DMS53 treated with DMSO at 0.1 percent for 48 hours (cell line): ENCODE results near the gene IQCH.

Source experiments
- DNase-seq: peaks from one replicate; lab custom pipeline; 2025; ENCODE audit not compliant: unreplicated experiment; lab: John Stamatoyannopoulos, UW

The IQCH gene

DNA sequence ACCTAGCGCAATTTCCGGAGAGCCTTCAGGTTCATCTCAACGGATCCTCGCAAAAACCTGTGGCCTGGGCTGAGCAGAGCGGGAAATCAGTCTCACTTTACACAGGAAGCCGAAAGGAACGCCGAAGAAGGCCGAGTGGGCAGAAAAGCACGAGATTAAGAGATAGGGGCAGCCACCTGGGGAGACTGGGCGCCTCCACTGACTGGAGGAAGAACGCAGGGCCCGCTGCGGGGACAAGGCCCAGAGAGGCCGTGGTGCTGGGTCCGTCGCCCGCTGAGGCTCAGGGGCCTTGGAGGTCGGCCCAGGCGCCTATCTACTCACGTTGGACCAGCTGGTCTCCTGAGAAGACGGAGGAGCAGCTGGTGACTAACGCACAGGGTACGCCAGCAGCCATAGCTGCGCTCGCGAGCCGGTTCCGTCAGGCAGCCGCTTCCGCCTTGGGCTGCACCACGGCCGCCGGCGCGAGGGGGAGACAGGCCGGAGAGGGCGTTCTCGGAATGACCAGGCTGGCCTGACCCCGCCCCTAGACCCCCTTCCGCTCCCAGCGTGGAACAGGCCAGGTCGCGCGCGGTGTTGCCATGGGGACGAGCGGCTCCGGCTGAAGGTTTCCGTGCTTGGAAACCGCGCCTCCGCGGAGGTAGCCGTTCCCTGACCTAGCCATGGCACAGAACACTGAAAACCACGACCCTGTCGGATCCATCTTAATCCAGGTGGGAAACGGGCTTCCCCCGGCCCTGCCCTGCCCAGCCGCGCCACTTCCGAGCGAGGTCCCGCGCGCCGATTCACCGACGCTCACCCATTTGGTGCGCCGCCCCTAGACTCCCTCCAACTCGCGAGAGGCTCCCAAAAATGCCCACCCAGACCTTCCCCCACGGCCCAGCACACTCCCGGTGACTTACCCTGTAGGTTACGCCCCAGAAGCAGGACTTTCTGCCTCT, at the start of gene IQCH, which contains the start of gene AAGAB:
TSS of gene IQCH (plus strand) at position 549 of the 938 bp plus-strand sequence. CDS start at position 660, 111 bp downstream.
TSS of gene AAGAB (minus strand) at position 424 of the 938 bp plus-strand sequence. CDS start at position 394, 30 bp downstream.
- DNase-seq: peak; percentile 85

DNA sequence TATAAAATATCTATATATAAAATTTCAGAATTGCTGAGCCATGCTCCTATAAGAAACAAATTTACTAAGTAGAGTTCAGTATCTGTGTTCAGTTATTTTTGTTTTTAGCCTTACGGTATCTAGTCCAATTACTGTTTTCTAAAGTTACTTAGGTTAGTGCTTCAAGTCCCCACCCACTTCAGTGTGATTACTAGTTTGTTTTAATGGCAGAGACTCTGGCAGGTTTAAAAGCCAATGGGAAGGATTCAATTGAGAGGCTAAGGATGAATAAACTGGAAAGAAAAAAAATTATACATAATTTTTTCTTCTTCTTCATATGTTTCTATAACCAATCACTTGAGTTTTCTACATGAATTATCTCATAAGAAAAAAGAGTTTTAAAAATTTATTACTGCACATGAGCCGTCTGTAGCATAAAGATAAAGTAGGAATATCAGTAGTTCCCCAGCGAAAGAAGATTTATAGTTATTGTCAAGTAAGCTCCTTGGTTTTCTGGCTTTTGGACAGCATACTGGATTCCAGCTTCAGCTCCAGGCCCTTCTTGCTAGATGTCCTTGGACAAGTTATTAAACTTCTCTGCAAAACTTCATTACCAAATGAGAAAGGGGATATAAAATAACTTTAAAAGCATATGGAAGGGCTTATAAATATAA, 46.9 kb upstream of the IQCH start:
- DNase-seq: no peak

DNA sequence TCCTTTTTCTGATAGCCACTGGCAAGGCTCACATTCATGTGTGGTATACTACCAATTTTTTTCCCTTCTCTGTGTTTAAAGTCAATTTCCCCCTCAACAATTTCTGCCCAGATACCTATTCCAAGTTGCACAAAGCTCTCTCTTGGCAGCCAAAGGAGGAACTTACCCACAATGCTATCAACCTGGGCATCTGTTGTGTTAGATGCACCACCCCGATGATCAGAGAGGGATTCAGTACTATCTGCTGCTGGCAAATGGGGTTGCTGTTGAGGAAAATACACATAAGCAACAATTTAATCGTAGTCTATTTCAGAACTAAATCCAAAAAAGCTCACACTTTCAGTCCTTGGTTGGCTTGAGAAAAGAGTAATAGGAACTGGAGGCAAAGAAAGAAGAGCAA, 46.2 kb upstream of the IQCH start:
- DNase-seq: no peak

DNA sequence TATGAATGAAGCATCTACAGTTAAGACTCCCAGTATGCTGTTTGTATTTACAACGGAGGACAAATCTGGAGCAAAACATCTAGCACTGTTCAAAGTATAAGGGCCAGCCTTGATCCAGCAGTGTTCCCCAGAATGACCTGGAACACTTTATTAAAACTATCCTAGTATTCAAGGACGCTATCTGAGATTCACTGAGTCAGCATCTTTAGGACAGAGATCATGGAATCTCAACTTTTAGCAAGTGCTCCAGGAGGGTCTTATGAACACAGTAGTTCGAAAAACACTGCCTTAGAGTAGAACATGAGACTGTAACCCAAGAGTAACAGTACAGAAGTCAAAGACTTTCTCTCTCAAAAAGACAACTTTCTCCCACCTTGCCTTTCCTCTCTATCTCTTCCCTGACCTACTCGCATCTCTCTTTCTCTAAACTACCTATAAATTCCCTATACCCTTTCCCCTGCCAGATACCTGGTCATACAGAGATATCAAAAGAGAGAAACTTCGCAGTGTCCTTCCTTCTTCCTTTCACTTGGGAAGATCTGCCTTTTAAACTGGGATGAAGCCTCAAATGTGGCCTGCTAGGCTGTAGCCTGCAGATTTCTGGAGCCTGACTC, 43.9 kb upstream of the IQCH start:
- no peak for DNase-seq

DNA sequence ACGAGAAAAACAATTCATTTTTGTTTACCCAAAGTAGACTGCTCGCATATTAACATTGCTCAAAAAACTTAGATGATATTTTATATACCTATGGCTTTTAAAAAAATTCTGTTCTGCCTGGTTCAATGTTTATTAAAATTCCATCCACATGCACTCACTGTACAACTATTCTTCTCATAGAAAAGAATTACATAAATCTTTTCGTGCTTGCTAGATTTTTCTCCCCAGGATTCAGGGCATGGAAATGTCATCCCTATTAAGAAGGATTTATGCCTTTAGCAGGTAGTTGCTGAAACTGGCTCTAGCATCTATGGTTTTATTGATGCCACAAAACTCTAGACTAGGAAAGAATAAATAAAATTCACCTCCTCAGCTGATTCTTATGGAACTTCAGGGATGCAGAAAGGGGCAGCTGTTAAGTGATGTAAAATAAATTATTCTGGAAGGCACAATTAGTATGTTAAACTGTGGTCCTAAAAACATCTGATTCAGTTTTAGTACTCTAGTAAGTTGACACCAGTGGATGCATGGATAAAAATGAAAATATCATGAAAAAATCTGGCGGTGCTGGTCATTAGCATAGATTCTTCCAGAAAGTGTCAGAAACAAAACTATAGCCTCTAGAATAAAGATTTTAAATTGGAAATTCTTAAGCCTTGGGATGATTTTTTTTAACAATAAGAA, 41.8 kb upstream of the IQCH start:
- DNase-seq: no peak

DNA sequence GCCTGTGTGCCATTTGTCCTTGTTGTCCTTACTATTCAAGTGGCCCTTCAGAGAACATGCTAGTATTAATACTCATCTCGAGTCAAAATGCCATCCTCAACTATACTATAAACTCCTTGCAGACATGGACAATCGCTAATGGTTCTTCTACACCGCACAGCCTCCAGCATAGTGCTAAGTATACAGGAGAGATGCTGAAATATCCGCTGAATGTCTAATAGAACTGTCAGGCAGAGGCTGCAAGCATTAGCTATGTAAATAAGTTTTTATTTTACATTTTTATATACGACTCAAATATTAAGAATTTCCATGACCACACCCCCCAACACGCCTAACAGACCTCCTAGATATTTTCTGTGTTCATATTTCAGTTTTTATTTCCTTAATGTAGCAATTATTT, 39.5 kb upstream of the IQCH start:
- no peak for DNase-seq

DNA sequence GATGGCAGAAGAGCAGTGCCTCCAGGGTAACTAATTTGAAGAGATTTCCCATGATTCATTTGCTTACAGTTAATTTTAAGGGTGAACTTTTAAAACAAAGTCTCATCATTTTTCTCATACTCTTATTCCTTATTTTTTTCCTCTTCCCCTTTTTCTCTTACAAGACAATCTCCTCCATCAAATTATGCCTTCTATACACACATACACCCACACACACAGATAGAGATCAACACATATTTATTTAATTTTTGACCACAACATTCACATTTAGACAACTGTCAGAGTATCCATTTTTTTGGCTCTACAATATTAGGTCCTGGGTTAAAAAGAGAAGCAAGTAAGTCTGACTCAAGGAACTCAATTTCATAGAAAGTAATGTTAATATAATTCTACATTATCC, 37.7 kb upstream of the IQCH start:
- no peak for DNase-seq

DNA sequence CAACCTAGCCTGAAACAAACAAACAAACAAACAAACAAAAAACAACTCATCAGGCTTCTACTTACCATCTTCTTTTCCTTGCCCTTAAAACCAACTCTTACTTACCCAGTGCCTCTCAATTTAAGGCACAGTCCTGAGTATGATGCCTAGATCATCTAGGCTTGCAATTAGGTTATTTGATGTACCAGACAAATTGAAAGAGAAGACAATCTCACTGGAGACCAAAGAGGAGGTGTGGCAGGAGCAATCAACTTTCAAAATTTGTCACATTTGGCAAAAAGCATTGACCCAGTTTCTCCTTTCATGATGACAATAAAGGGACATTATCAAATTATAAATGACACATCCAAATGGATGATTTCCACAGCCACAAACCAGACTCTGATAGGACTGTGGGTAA, 36.2 kb upstream of the IQCH start:
- no peak for DNase-seq

DNA sequence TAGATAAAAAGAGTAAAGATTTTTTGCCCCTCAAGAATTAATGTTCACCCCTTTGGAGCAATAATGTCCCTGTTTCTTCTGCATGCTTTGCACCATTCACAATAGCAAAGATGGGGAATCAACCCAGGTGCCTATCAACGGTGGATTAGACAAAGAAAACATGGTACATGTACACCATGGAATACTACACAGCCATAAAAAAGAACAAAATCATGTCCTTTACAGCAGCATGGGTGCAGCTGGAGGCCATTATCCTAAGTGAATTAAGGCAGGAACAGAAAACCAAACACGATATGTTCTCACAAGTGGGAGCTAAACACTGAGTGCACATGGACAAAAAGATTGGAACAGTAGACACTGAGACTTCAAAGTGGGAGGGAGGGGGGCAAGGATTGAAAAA, 35.3 kb upstream of the IQCH start:
- DNase-seq: no peak

DNA sequence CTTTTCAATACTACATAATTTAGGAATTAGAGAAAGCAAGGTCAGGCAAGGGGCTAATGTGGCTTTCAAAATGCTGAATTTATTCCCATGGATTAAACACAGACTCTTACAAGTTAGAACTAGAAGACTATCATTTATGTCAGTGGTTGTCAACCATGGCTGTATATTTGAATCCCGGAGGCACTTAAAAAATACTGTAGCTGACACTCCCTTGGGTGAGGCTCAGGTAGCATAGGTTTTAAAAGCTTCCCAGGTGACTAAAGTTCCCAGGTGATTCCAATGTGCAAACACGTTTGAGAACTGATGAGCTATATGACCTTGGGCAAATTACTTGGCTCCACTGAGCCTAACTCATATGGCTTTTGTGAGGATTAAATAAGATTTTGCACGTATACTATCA, 29.7 kb upstream of the IQCH start:
- DNase-seq: no peak

DNA sequence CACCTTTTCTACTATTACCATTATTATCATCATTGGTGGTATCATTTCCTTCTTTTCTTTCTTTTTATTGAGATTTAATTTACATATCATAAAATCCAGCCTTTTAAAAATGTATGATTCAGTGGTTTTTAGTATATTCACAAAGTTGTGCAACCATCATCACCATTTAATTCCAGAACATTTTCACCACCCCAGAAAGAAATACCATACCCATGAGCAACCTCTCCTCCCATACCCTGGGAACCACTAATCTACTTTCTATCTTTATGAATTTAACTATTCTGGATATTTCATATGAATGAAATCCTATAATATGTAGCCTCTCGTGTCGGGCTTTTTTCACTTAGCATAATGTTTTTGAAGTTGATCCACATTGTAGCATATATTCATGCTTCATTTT, 29.2 kb upstream of the IQCH start:
- DNase-seq: no peak

DNA sequence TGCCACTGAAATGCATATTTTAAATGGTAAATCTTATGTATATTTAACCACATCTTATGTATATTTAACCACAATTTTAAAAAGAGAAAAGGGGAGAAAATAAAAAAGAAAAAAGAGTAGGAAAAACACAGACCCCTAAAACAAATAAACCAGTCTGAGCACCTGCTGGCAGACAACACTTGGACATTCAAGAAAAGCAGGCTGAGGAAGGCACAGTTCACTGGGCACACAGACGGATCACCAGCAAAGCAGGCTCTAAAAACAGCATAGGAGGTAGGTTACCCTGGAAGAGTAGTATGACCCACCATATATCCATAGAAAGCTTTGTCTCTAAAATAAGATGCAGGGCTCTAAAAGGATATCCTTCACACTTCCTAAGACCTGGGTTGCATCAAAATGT, 27.2 kb upstream of the IQCH start:
- DNase-seq: no peak

DNA sequence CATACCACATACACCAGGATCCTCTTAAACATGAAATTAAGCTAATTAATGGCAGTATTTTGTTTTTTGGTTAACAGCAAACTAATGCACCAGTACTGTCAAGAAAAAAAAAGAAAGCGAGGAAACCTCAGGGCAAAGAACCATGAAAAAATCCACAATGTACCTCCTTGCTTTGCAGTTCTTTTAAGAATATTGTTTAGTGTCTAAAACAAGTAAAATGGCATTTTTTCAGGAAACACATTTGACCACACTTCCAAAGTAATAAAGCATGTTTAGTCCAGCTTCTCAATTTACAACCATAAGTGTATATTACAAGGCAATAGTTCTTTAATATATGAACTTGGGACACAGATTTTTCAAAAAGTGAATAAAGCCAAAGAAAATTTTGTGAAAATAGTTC, 26.7 kb upstream of the IQCH start:
- DNase-seq: no peak

DNA sequence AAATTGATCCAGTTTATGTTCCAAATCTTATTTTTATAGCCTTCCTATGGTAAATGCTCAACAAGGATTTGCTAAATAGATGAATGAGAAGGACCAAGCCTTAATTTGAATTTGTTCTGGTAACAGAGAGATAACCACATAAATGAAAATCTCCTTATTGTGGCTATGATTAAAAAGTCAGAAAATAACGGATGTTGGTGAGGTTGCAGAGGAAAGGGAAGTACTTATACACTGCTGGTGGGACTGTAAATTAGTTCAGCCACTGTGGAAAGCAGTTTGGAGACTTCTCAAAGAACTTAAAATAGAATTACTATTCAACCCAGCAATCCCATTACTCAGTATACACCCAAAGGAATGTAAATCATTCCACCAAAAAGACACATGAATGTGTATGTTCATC, 26.3 kb upstream of the IQCH start:
- no peak for DNase-seq

DNA sequence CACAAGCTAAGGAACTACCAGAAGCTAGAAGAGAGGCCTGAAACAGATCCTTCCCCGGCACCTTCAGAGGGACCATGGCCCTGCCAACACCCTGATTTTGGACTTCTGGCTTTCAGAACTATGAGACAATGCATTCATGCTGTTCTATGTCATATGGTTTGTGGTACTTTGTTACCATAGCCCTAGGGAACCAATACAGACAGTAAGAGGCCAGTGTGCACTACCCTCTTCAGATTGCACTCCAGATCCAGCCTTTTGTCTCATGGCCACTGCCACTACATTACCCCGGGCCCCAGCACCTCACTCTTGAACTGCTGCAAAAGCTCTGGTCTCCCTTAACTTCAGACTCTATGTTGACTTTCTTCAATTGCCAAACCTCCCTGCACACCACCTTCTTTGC, 24.1 kb upstream of the IQCH start:
- DNase-seq: no peak

DNA sequence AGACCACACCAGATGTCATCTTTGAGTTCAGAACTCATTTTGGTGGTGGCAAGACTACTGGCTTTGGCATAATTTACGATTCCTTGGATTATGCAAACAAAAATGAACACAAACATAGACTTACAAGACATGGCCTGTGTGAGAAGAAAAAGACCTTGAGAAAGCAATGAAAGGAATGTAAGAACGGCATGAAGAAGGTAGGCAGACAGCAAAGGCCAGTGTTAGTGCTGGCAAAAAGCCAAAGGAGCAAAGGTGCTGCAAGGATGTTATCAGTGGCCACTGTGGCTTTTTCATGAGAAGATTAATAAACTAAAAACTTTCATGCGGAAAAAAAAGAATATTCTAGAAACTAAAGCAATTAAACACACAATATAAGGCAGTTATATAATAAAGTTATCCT, 22.0 kb upstream of the IQCH start:
- no peak for DNase-seq

DNA sequence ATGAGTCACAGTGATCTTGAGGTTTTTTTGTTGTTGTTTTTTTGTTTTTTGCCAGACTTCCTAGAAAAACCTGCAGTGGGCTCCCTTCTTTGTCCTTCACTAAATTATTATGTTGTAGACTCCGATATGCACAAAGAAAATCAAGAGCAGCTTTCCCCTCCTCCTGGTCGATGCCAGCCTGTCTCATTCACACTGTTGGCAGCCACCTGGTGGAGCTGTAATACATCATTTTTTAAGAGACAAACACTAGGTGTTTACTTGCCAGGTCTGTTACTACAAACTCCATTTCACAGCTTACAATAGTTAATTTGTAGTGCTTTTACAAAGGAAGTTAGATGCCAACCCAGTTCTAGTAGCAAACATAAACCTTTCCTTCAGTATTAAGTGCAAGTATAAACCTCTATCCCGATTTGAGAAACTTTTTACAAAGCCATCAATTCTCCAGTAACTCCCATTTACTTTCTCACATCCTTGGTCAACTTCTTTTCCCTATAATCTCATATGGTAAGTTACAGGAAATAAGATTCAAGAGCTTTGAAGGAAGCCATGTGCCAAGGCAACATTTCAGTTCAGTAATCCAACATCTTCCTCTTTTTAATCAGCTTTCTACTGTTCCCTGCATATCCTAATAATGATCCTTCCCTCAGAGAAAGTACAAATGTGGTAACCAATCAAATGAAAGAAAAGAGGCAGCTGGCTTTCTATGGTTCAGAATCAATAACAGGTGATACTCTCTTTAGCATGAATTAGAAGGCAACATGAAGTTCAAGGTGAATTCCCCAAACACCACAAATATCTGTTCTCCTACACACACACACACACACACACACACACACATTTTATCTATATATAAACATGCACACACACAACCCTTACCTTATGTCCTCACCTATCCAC, 14.1 kb upstream of the IQCH start:
- peak; percentile 9 for DNase-seq

DNA sequence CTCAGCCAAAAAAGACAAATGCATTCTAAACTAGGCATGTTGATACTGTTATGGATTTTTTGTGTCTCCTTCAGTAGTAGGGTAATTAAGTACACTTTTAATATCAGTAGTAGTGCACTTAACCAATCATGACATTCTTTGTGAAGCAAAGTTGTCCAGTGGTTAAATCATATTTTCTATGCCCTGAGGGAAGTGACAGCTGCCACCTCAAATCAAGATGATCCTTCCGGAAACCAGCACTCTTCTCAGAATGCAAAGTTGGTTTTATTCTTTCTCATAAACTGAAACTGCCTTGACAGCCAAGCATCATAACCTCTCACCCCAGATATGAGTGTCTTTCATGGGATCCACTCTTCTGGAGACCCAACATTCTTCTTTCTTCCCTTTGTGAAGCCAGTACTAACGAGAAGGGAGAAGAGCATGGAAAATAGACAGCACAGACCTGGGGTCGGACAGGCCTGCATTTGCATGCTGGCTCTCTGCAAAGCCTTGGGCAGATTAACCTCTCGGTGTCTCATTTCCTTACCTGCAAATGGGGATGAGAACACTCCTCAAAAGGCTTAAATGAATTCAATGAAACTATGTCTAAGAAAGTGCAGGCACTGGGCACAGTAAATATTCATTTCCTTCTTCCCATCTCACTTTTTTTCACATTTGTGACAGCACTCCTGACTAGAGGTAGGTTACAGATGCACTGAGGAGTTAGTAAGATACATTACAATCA, 13.3 kb upstream of the IQCH start:
- DNase-seq: no peak

DNA sequence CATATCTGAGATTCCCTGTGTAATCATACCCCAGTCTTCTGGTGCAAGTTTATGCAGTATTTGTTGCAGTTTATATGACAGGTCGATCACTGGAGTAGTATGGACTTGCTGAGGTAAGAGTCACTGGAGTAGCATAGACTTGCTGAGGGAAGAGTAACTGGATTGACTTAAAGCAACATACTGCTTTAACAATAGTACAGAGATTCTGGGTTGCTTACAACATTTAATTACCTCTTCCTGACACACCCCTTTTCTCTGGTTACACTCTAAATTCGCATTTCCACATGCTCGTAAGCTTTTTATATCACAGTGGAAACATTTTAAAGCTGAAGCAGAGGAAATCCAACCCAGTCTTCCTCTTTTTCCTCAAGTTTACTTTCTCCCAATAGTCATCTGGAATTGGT, 11.9 kb upstream of the IQCH start:
- DNase-seq: no peak
